ENCODE data around the gene UBFD1.

Gene UBFD1

GRCh38 chr16:23519282-23519681 is 38.2 kb upstream of the UBFD1 start:
- H3K27ac Mint-ChIP-seq, result no peak overlapping the region
- H3K4me3 Mint-ChIP-seq, result no peak overlapping the region
- ATAC-seq, result no peak
- no peaks in the 10 kb centered on the region for H3K9me3 Mint-ChIP-seq
- H3K27me3 Mint-ChIP-seq, result no peaks in the 10 kb centered on the region
- no peak for DNase-seq
- H3K36me3 Mint-ChIP-seq (ENCODE audit: low read depth), result peaks cover 36% of the 10 kb centered on the region
- peaks cover 42% of the 10 kb centered on the region for H3K4me1 Mint-ChIP-seq

DNA sequence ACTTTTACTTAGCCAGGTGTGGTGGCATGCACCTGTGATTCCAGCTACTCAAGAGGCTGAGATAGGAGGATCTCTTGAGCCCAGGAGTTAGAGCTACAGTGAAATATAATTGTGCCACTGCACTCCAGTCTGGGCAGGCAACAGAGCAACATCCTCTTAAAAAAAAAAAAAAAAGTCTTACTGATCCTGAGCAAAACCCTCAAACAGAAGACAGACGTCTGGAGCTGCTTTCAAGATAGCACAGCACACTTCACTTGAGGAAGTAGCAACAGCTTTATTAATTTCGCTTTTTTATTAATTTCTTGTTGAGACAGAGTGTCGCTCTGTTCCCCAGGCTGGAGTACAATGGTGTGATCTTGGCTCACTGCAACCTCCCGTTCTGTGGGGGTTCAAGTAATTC is 37.0 kb upstream of the UBFD1 start:
- Mint-ChIP-seq H3K36me3 (ENCODE audit: low read depth) (peaks cover 39% of the 10 kb centered on the region), H3K4me3 (no peak overlapping the region), H3K27ac (no peak overlapping the region), H3K27me3 (no peaks in the 10 kb centered on the region), H3K4me1 (peaks cover 31% of the 10 kb centered on the region), H3K9me3 (no peaks in the 10 kb centered on the region)
- DNase-seq, result no peak
- no peak for ATAC-seq

GRCh38 chr16:23521037-23521743 is 36.3 kb upstream of the UBFD1 start:
- Mint-ChIP-seq H3K27me3 (no peaks in the 10 kb centered on the region), H3K27ac (no peak overlapping the region), H3K4me3 (no peak overlapping the region), H3K36me3 (ENCODE audit: low read depth) (peaks cover 37% of the 10 kb centered on the region), H3K9me3 (no peaks in the 10 kb centered on the region), H3K4me1 (peaks cover 24% of the 10 kb centered on the region)
- no peak for ATAC-seq
- no peak for DNase-seq

GRCh38 chr16:23521965-23522364 is 35.6 kb upstream of the UBFD1 start:
- peaks cover 16% of the 10 kb centered on the region for H3K4me1 Mint-ChIP-seq
- no peak overlapping the region for H3K4me3 Mint-ChIP-seq
- peaks cover 41% of the 10 kb centered on the region for H3K36me3 Mint-ChIP-seq (ENCODE audit: low read depth)
- ATAC-seq (no peak), DNase-seq (no peak)
- H3K9me3 Mint-ChIP-seq, result no peaks in the 10 kb centered on the region
- no peak overlapping the region for H3K27ac Mint-ChIP-seq
- no peaks in the 10 kb centered on the region for H3K27me3 Mint-ChIP-seq

GRCh38 chr16:23523321-23523720 is 34.2 kb upstream of the UBFD1 start:
- H3K27ac Mint-ChIP-seq, result no peak overlapping the region
- no peak overlapping the region for H3K4me3 Mint-ChIP-seq
- ATAC-seq, result no peak
- no peak for DNase-seq
- H3K27me3 Mint-ChIP-seq, result no peaks in the 10 kb centered on the region
- H3K9me3 Mint-ChIP-seq, result no peaks in the 10 kb centered on the region
- H3K36me3 Mint-ChIP-seq (ENCODE audit: low read depth), result peaks cover 44% of the 10 kb centered on the region
- H3K4me1 Mint-ChIP-seq, result peaks cover 9% of the 10 kb centered on the region

GRCh38 chr16:23523876-23524385 is 33.6 kb upstream of the UBFD1 start:
- Mint-ChIP-seq H3K9me3 (no peaks in the 10 kb centered on the region), H3K4me3 (no peak overlapping the region), H3K36me3 (ENCODE audit: low read depth) (peaks cover 41% of the 10 kb centered on the region), H3K27me3 (no peaks in the 10 kb centered on the region), H3K4me1 (peaks cover 5% of the 10 kb centered on the region), H3K27ac (no peak overlapping the region)
- DNase-seq (no peak), ATAC-seq (no peak)

DNA sequence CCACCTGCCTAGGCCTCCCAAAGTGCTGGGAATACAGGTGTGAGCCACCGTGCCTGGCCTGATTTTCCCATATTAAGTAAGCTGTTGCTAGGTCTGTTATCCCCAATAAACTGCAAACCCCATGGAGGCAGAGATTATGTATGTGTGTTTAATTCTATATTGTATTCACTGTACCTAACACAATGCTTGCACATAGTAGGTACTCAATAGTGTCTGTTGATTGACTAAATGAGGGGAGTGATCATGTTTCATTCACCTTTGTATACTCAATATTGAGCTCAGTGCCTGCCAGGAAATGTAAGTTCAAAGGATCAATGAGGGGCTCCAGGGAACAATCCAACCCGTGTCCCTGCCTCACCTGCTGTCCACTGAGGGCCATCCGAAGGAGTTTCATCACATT is 32.6 kb upstream of the UBFD1 start:
- Mint-ChIP-seq H3K27ac (no peak overlapping the region), H3K4me1 (no peaks in the 10 kb centered on the region), H3K9me3 (no peaks in the 10 kb centered on the region), H3K27me3 (no peaks in the 10 kb centered on the region), H3K4me3 (no peak overlapping the region), H3K36me3 (ENCODE audit: low read depth) (peaks cover 36% of the 10 kb centered on the region)
- DNase-seq, result no peak
- no peak for ATAC-seq

GRCh38 chr16:23527961-23528643 is 29.4 kb upstream of the UBFD1 start:
- Mint-ChIP-seq H3K4me3 (no peak overlapping the region), H3K27me3 (no peaks in the 10 kb centered on the region), H3K9me3 (no peaks in the 10 kb centered on the region), H3K36me3 (ENCODE audit: low read depth) (peaks cover 33% of the 10 kb centered on the region), H3K4me1 (no peaks in the 10 kb centered on the region), H3K27ac (no peak overlapping the region)
- ATAC-seq, result no peak
- DNase-seq, result no peak

DNA sequence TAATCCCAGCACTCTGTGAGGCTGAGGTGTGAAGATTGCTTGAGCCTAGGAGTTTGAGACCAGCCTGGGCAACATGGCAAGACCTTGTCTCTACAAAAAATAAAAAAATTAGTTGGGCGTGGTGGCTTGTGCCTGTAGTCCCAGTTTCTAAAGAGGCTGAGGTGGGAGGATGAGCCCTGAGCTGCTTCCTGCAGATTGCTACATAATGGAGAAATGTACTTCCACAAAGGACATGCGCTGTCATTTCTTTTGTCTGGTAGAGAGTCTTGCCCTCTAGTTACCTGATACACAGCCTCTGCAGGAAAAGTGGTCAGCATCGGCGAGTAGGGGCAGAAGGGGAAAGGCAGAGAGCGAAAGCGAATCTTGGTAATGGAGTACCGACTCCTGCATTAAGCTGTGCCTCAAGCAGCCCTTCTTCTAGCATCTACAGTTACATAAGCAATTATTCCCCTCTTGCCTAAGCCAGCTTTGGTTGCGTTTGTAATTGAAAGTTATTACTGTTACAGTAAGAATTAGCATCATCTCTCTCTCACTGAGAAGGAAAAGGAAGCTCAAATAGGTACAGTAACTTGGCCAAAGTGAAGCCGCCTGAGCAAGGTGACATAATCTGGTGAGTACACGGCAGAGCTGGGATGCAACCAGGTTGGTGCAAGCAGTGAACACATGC is 28.8 kb upstream of the UBFD1 start:
- no peak overlapping the region for H3K27ac Mint-ChIP-seq
- H3K36me3 Mint-ChIP-seq (ENCODE audit: low read depth), result peaks cover 35% of the 10 kb centered on the region
- DNase-seq, result no peak
- ATAC-seq, result no peak
- no peaks in the 10 kb centered on the region for H3K9me3 Mint-ChIP-seq
- no peaks in the 10 kb centered on the region for H3K4me1 Mint-ChIP-seq
- H3K4me3 Mint-ChIP-seq, result no peak overlapping the region
- no peaks in the 10 kb centered on the region for H3K27me3 Mint-ChIP-seq

- peaks cover 36% of the 10 kb centered on the region for H3K36me3 Mint-ChIP-seq (ENCODE audit: low read depth)
These were observed 27.5 kb upstream of the UBFD1 start for GRCh38 chr16:23530062-23530461.

DNA sequence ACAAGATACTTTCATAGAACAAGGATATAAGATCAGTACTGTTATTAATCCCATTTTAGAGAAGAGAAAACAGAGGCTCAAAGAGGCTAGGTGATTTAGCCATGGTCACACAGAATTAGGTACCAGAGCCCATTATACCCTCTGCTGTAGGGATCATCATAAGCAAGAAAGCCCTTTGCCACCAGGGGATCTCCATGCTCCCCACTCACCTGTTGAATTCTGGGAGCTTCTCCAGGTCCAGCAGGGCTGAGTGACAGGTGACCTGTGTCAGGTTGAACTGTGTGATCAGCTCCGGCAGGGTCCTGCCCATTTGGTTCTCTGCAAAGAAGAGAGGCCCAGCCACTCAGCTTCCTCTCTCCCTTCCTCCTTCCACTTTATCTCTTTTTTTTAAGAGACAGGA is 25.1 kb upstream of the UBFD1 start:
- H3K4me3 Mint-ChIP-seq, result no peak overlapping the region
- H3K27me3 Mint-ChIP-seq, result no peaks in the 10 kb centered on the region
- no peak overlapping the region for H3K27ac Mint-ChIP-seq
- DNase-seq (no peak), ATAC-seq (no peak)
- H3K36me3 Mint-ChIP-seq (ENCODE audit: low read depth), result peaks cover 27% of the 10 kb centered on the region
- H3K4me1 Mint-ChIP-seq, result no peaks in the 10 kb centered on the region
- no peaks in the 10 kb centered on the region for H3K9me3 Mint-ChIP-seq

More at GRCh38 chr16:23530062-23530461, 27.5 kb upstream of the UBFD1 start:
- H3K4me1 Mint-ChIP-seq, result no peaks in the 10 kb centered on the region
- no peak for ATAC-seq
- H3K4me3 Mint-ChIP-seq, result no peak overlapping the region
- no peaks in the 10 kb centered on the region for H3K27me3 Mint-ChIP-seq
- H3K9me3 Mint-ChIP-seq, result no peaks in the 10 kb centered on the region
- no peak for DNase-seq
- H3K27ac Mint-ChIP-seq, result no peak overlapping the region

GRCh38 chr16:23534868-23535860 is 22.4 kb upstream of the UBFD1 start:
- Mint-ChIP-seq H3K4me1 (peaks cover 7% of the 10 kb centered on the region), H3K27me3 (no peaks in the 10 kb centered on the region), H3K9me3 (no peaks in the 10 kb centered on the region), H3K4me3 (no peak overlapping the region), H3K36me3 (ENCODE audit: low read depth) (peaks cover 31% of the 10 kb centered on the region), H3K27ac (no peak overlapping the region)
- DNase-seq (no peak), ATAC-seq (no peak)

DNA sequence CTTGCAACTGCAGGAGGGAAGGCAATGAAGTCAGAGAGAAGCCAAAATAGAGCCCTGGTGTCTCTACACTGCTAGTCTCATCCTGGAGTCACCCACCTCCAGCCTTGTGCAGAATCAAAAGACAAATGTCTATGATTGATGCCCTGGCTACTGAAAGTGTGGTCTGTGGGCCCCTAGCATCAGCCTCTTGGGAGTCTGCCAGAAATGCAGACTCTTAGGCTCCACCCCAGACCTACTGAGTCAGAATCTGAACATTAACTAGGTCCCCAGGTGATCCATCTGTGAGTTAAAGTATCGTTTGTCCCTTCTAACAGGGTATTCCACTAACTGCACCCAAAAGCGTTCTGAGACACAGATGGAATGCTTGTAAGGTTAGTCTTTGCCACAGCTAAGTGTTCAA is 21.6 kb upstream of the UBFD1 start:
- no peak for ATAC-seq
- no peak for DNase-seq
- Mint-ChIP-seq H3K9me3 (no peaks in the 10 kb centered on the region), H3K27ac (no peak overlapping the region), H3K36me3 (ENCODE audit: low read depth) (peaks cover 31% of the 10 kb centered on the region), H3K27me3 (no peaks in the 10 kb centered on the region), H3K4me3 (no peak overlapping the region), H3K4me1 (peaks cover 7% of the 10 kb centered on the region)

GRCh38 chr16:23537390-23537789 is 20.1 kb upstream of the UBFD1 start:
- peaks cover 7% of the 10 kb centered on the region for H3K4me1 Mint-ChIP-seq
- no peaks in the 10 kb centered on the region for H3K9me3 Mint-ChIP-seq
- no peak for ATAC-seq
- H3K27me3 Mint-ChIP-seq, result no peaks in the 10 kb centered on the region
- no peak overlapping the region for H3K27ac Mint-ChIP-seq
- no peak for DNase-seq
- peaks cover 24% of the 10 kb centered on the region for H3K36me3 Mint-ChIP-seq (ENCODE audit: low read depth)
- no peak overlapping the region for H3K4me3 Mint-ChIP-seq

All from activated naive CD8-positive, alpha-beta T cell treated with anti-CD3 and anti-CD28 coated beads, Interleukin-2, amount 50 U/mL, for 24 hours (primary cell).